KMS-11 (cell line): ENCODE data around the gene SYNE1.

ENCODE experiments used
- H2AFZ ChIP-seq: fragments of 200-600 bp; sonication (generic); 2 replicates; pipeline ENCODE4 v1.6.1; 2016; ENCODE audit warnings: antibody characterized with exemption, mixed run types, low read depth
- H3K27ac ChIP-seq: fragments of 200-600 bp; sonication (generic); 2 replicates; pipeline ENCODE4 v1.6.1; 2016; ENCODE audit warnings: mild to moderate bottlenecking, mixed run types
- H3K27me3 ChIP-seq: fragments of 200-600 bp; sonication (generic); 2 replicates; pipeline ENCODE4 v1.6.1; 2017; ENCODE audit warnings: mild to moderate bottlenecking, low read depth, mixed run types, moderate library complexity; ENCODE audit not compliant: insufficient read depth
- H3K36me3 ChIP-seq: fragments of 200-600 bp; sonication (generic); 2 replicates; pipeline ENCODE4 v1.6.1; 2017; ENCODE audit warnings: mild to moderate bottlenecking, mixed run types; ENCODE audit not compliant: insufficient read depth
- H3K4me1 ChIP-seq: fragments of 200-600 bp; sonication (generic); 2 replicates; pipeline ENCODE4 v1.6.1; 2016; ENCODE audit warnings: mild to moderate bottlenecking, low read depth, mixed run types; ENCODE audit not compliant: poor library complexity, severe bottlenecking
- H3K4me2 ChIP-seq: fragments of 200-600 bp; sonication (generic); 2 replicates; pipeline ENCODE4 v1.7.0; 2016; ENCODE audit warnings: mild to moderate bottlenecking, mixed run types
- H3K4me3 ChIP-seq: fragments of 200-600 bp; sonication (generic); IDR thresholded peaks from 2 replicates; pipeline ENCODE4 v1.6.1; 2017; ENCODE audit warnings: low read depth, low read length, mixed read lengths; ENCODE audit not compliant: insufficient read depth
- H3K79me2 ChIP-seq: fragments of 200-600 bp; sonication (generic); 2 replicates; pipeline ENCODE4 v1.6.1; 2016; ENCODE audit warnings: low read depth, mixed run types; ENCODE audit not compliant: insufficient read depth
- H3K9ac ChIP-seq: fragments of 200-600 bp; sonication (generic); 2 replicates; pipeline ENCODE4 v1.6.1; 2016; ENCODE audit warnings: mild to moderate bottlenecking, mixed run types
- H4K20me1 ChIP-seq: fragments of 200-600 bp; sonication (generic); 2 replicates; pipeline ENCODE4 v1.6.1; 2016; ENCODE audit warnings: mild to moderate bottlenecking, mixed run types; ENCODE audit not compliant: insufficient read depth
- CTCF ChIP-seq: fragments of 200-600 bp; sonication (generic); conservative IDR thresholded peaks from 2 replicates; pipeline ENCODE4 v1.6.1; 2017; ENCODE audit warnings: low read depth, mild to moderate bottlenecking, antibody characterized with exemption, low read length, moderate library complexity, mixed read lengths

Gene SYNE1

GRCh38 chr6:152461556-152461955, 175.6 kb downstream of the SYNE1 start:
- no peak overlapping the region for H3K9ac ChIP-seq
- H2AFZ ChIP-seq = no peak overlapping the region
- no peak overlapping the region for H3K4me3 ChIP-seq
- no peaks in the 10 kb centered on the region for H3K36me3 ChIP-seq
- H3K4me1 ChIP-seq = no peaks in the 10 kb centered on the region
- no peak overlapping the region for H3K27ac ChIP-seq
- no peak for TF ChIP-seq CTCF
- no peaks in the 10 kb centered on the region for H3K79me2 ChIP-seq
- no peaks in the 10 kb centered on the region for H3K27me3 ChIP-seq
- no peak overlapping the region for H3K4me2 ChIP-seq
- H4K20me1 ChIP-seq = no peaks in the 10 kb centered on the region

DNA sequence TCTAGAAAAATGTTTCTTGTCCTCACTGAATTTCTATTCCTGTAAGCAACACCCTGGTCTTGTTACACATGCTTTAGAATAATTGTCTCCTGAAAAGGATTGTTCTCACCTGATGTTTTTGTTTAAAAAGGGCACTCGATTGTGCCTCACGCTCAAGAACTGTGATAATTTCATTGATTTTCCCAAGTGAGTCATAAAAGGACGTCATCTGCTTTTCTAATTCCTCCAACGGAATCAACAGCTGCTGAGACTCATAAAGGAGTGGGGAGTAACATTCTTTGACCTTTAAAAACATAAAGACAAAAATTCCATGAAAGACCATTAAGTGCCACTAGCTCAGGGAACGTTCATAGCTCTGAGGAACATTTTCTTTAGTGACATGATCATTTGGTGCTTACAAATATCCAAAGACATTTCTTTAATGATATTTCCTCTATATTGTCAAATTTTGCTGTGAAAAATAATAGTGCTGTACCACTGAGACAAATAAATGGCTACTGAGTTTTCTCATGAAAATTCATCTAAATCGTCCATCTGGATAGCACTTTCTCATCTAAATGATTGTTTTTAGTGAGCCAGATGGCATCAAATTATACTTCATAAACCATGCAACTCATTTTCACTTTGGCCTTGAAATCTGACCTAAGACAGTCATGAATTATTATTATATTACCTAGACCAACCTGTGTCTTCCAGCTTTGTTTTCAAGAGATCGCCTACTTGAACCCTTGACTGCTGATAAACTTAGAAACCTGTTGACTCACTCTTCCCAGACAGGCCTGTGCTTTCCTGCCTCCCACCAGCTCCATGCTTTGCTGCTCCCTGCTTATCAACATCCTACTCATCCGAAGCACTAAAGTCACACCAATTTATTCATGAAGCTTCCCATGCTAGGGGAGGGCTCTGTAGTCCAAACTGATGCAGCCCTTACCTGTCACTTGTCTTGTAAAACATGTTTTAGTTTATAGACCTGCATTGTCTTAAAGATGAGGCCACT, 178.2 kb downstream of the SYNE1 start:
- Histone ChIP-seq H3K4me1 (no peaks in the 10 kb centered on the region), H3K4me2 (no peak overlapping the region), H3K27me3 (no peaks in the 10 kb centered on the region), H3K79me2 (no peaks in the 10 kb centered on the region), H3K36me3 (no peaks in the 10 kb centered on the region), H2AFZ (no peak overlapping the region), H3K4me3 (no peak overlapping the region), H3K27ac (no peak overlapping the region), H3K9ac (no peak overlapping the region), H4K20me1 (no peaks in the 10 kb centered on the region)
- no peak for TF ChIP-seq CTCF

- H4K20me1 ChIP-seq = no peaks in the 10 kb centered on the region
- no peaks in the 10 kb centered on the region for H3K27me3 ChIP-seq
- TF ChIP-seq CTCF = no peak
- H3K4me1 ChIP-seq = no peaks in the 10 kb centered on the region
- H3K27ac ChIP-seq = no peak overlapping the region
- H3K4me2 ChIP-seq = no peak overlapping the region
- H3K79me2 ChIP-seq = no peaks in the 10 kb centered on the region
- H3K4me3 ChIP-seq = no peak overlapping the region
- H2AFZ ChIP-seq = no peak overlapping the region
- no peaks in the 10 kb centered on the region for H3K36me3 ChIP-seq
- no peak overlapping the region for H3K9ac ChIP-seq
Observed at GRCh38 chr6:152457949-152458624, 179.1 kb downstream of the SYNE1 start.

- Histone ChIP-seq H3K4me3 (no peak overlapping the region), H3K79me2 (no peaks in the 10 kb centered on the region), H3K27me3 (no peaks in the 10 kb centered on the region), H4K20me1 (no peaks in the 10 kb centered on the region), H3K36me3 (no peaks in the 10 kb centered on the region), H3K9ac (no peak overlapping the region), H3K4me2 (no peak overlapping the region), H2AFZ (no peak overlapping the region), H3K4me1 (no peaks in the 10 kb centered on the region), H3K27ac (no peak overlapping the region)
- TF ChIP-seq CTCF = no peak
Observed at GRCh38 chr6:152454003-152454402, 183.2 kb downstream of the SYNE1 start.
